Stimulated activated CD8-positive, alpha-beta memory T cell treated with anti-CD3 and anti-CD28 coated beads, Interleukin-7, amount 100 ng/mL, for 4 hours (primary cell): ENCODE data around the gene CPLANE1.
A peak's percentile ranks its signal among the peaks of the same experiment; 100 is the strongest.
"Not testable (repeated sequence)": the region's sequence is repeated elsewhere in the genome, so short reads cannot be mapped to it uniquely, and the experiment has no call there.

Experiments used
- DNase-seq, 2 donors: peaks; one replicate each; pipeline ENCODE4 v3.0.0-alpha.2; 2020; ENCODE audit warnings: low read depth in 2 of 2

CPLANE1 gene

GRCh38 chr5:37121465-37121864, 127.7 kb downstream of the CPLANE1 start:
- DNase-seq: no peak

GRCh38 chr5:37121027-37121426, 128.1 kb downstream of the CPLANE1 start:
- no peak for DNase-seq

GRCh38 chr5:37120270-37120669, 128.9 kb downstream of the CPLANE1 start:
- DNase-seq: no peak

- DNase-seq: no peak
Observed at GRCh38 chr5:37116359-37116758, 132.8 kb downstream of the CPLANE1 start.

- no peak for DNase-seq
Observed at GRCh38 chr5:37112383-37112991, 136.7 kb downstream of the CPLANE1 start.

GRCh38 chr5:37111426-37112382, 137.5 kb downstream of the CPLANE1 start:
- peak in 1 of 2 donors; percentile 3 for DNase-seq

- DNase-seq: no peak
Observed at GRCh38 chr5:37110135-37110534, 139.0 kb downstream of the CPLANE1 start.

- no peak for DNase-seq
Observed at GRCh38 chr5:37109338-37109737, 139.8 kb downstream of the CPLANE1 start.

GRCh38 chr5:37103302-37103701, 145.9 kb downstream of the CPLANE1 start:
- no peak for DNase-seq

- DNase-seq: not testable (repeated sequence)
Observed at GRCh38 chr5:37099267-37099666, 149.9 kb downstream of the CPLANE1 start.

GRCh38 chr5:37093795-37094194, 155.4 kb downstream of the CPLANE1 start:
- not testable (repeated sequence) for DNase-seq

GRCh38 chr5:37090781-37091180, 158.4 kb downstream of the CPLANE1 start:
- no peak for DNase-seq

- no peak for DNase-seq
Observed at GRCh38 chr5:37090123-37090726, 159.0 kb downstream of the CPLANE1 start.

GRCh38 chr5:37088009-37088408, 161.2 kb downstream of the CPLANE1 start:
- no peak for DNase-seq

- DNase-seq: no peak
Observed at GRCh38 chr5:37086466-37087173, 162.6 kb downstream of the CPLANE1 start.

GRCh38 chr5:37086026-37086425, 163.2 kb downstream of the CPLANE1 start:
- DNase-seq: not testable (repeated sequence)

GRCh38 chr5:37082977-37083376, 166.2 kb downstream of the CPLANE1 start:
- not testable (repeated sequence) for DNase-seq

GRCh38 chr5:37080697-37081096, 168.5 kb downstream of the CPLANE1 start:
- no peak for DNase-seq

- no peak for DNase-seq
Observed at GRCh38 chr5:37077146-37077545, 172.0 kb downstream of the CPLANE1 start.

- DNase-seq: no peak
Observed at GRCh38 chr5:37075399-37075950, 173.7 kb downstream of the CPLANE1 start.

- DNase-seq: no peak
Observed at GRCh38 chr5:37071901-37072581, 177.1 kb downstream of the CPLANE1 start.
